ENCODE results near the gene ABCC9. TPM values are rescaled to one million over a fixed set of nuclear protein-coding genes. Genes with fewer than 3 reads are reported as not detected.

Gene ABCC9
- total RNA-seq, 1 donor from 2014 or later = 2.6 TPM

DNA sequence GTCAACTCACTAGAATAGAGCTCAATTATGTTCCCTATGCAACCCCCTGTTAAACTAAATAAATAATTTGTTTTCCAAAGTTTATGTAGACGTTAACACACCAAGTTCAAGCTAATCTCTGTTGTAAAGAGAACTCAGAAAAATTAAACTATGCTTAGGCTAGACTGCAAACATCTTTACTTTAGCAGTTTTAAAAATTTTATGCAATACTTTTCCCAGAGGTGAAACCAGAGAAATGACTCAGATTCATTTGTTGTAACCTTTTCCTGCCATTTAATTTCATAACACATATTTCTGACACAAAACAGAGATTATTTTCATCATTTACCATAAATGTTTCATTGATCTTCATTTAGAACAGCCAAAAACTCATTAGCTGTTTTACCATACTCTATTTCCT, 27.4 kb downstream of the ABCC9 start:
- H3K4me3 Mint-ChIP-seq = no peak overlapping the region
- no peaks in the 10 kb centered on the region for H3K9me3 Mint-ChIP-seq
- TF ChIP-seq CTCF (conservative IDR thresholded peaks at IDR 0.05) = no peak
- H3K27ac Mint-ChIP-seq = no peak overlapping the region
- H3K36me3 Mint-ChIP-seq = no peaks in the 10 kb centered on the region
- no peaks in the 10 kb centered on the region for H3K4me1 Mint-ChIP-seq (ENCODE audit: unreplicated experiment)
- no peak for DNase-seq (ENCODE audit: extremely low spot score, unreplicated experiment)
- peaks cover 16% of the 10 kb centered on the region for H3K27me3 Mint-ChIP-seq

DNA sequence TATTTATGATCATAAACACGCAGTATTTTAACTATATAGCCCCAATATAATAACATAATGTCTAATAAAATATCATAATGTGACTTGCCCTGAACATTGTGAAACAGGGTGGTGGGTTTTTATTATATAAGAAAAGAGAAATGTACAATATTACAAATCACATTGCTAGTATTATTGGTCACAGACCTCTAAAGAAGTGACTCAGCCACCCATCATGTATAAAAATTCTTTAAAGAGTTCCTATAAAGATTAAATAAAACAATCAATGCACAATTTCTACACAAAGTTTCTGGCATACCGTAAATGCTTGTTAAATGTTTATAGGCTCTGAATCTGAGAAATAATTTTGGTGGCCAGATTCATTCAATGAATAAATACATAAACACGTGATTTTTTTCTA, 28.9 kb downstream of the ABCC9 start:
- H3K4me3 Mint-ChIP-seq = no peak overlapping the region

DNA sequence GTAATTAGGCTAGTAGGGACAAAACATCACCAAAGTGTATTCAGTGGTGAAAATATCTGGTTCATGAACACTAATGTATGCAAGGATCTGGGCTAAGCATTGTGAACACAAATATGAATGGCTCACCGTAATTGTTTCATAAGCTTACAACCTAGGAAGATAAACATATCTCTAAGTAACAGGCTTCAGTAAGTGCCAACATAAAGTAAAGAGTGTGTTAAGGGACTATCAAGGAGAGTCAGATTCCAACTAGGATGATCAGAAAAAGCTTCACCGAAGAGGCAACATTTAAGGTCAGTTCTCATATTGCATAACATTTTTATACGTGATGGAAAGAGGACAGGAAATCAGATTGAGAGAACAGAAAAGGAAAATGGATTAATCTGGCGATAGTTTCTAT, 29.4 kb downstream of the ABCC9 start:
- no peak for DNase-seq (ENCODE audit: extremely low spot score, unreplicated experiment)
- H3K4me3 Mint-ChIP-seq = no peak overlapping the region
- no peak for TF ChIP-seq CTCF (conservative IDR thresholded peaks at IDR 0.05)
- no peak overlapping the region for H3K27ac Mint-ChIP-seq
- H3K9me3 Mint-ChIP-seq = no peaks in the 10 kb centered on the region
- H3K27me3 Mint-ChIP-seq = peaks cover 9% of the 10 kb centered on the region
- H3K36me3 Mint-ChIP-seq = no peaks in the 10 kb centered on the region
- no peaks in the 10 kb centered on the region for H3K4me1 Mint-ChIP-seq (ENCODE audit: unreplicated experiment)

More for the DNA sequence above, 28.9 kb downstream of the ABCC9 start:
- peaks cover 9% of the 10 kb centered on the region for H3K27me3 Mint-ChIP-seq
- DNase-seq (ENCODE audit: extremely low spot score, unreplicated experiment) = no peak
- no peaks in the 10 kb centered on the region for H3K4me1 Mint-ChIP-seq (ENCODE audit: unreplicated experiment)
- H3K9me3 Mint-ChIP-seq = no peaks in the 10 kb centered on the region
- H3K27ac Mint-ChIP-seq = no peak overlapping the region
- no peaks in the 10 kb centered on the region for H3K36me3 Mint-ChIP-seq
- TF ChIP-seq CTCF (conservative IDR thresholded peaks at IDR 0.05) = no peak

DNA sequence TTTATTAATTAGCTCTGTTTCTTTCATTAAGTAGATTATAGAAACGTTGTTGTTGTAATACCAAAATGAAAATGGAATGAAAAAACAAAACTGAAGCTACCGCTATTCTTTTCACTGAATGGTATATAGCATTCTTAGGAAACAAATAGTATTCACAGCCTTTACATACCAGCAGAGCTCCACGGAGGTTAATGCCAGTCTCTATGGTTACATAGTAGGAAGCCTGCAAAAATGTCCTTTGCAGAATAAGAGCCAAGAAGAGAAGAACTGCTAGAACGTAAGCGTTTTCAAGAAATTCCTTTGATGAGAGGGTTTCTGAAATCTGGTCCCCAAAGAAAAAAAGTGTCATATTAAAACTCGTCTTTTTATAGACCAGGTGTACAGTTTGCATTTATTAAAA, 30.6 kb downstream of the ABCC9 start:
- H3K4me1 Mint-ChIP-seq (ENCODE audit: unreplicated experiment) = no peaks in the 10 kb centered on the region
- no peak overlapping the region for H3K27ac Mint-ChIP-seq
- H3K9me3 Mint-ChIP-seq = no peaks in the 10 kb centered on the region
- H3K36me3 Mint-ChIP-seq = no peaks in the 10 kb centered on the region
- DNase-seq (ENCODE audit: extremely low spot score, unreplicated experiment) = no peak
- H3K27me3 Mint-ChIP-seq = peaks cover 12% of the 10 kb centered on the region
- no peak for TF ChIP-seq CTCF (conservative IDR thresholded peaks at IDR 0.05)
- no peak overlapping the region for H3K4me3 Mint-ChIP-seq

DNA sequence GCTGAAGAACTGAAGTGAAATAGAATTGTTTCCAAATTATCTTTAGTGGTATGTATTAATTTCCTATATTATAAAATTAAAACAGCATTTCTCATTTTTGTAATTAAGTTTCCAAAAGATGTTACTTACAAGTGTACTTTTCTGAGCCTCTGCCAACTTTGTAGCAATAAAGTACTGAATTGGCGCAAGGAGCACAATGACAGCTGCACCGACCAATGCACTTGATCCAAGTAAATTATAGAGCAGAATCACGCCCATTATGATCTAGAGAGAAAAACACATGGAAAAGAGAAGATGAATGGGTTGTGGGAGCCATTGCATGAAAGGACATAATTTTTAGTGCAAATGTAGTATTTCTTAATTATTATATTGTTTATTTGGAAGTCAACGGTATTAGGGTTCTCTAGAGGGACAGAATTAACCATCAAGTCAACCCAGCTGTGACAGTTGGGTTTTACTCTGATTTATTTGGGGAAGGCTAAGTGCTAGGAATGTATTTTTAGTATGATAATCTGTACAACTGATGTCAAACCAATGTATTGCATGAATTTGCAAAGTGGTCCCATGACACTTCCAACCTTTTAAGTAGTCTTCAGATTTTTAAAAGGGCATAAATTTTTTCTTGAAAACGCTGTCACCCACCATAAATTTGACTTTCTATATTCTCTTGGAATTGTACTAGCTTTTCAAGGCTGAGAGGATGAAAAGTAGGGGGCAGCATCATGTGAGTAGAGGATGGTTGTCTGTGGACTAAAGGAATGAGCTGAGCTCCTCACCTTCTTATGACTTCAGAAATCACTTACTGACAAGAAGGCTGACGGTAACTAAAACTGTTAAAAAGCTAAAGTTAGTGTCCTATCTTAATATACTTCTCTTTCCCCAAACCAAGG, 33.0 kb downstream of the ABCC9 start:
- no peak for TF ChIP-seq CTCF (conservative IDR thresholded peaks at IDR 0.05)
- no peaks in the 10 kb centered on the region for H3K36me3 Mint-ChIP-seq
- no peak overlapping the region for H3K27ac Mint-ChIP-seq
- no peaks in the 10 kb centered on the region for H3K4me1 Mint-ChIP-seq (ENCODE audit: unreplicated experiment)
- no peak for DNase-seq (ENCODE audit: extremely low spot score, unreplicated experiment)
- no peaks in the 10 kb centered on the region for H3K9me3 Mint-ChIP-seq
- peaks cover 14% of the 10 kb centered on the region for H3K27me3 Mint-ChIP-seq
- no peak overlapping the region for H3K4me3 Mint-ChIP-seq
